Upper lobe of left lung (tissue), 4 donors: ENCODE data around the gene CPNE4.

Source experiments
- CTCF ChIP-seq, 6 experiments: fragments of 450-650 bp in 4 of 6; fragments of 200-600 bp in 2 of 6; sonication (generic) in 2 of 6; IDR thresholded peaks; one replicate each; pipeline ENCODE4 v1.5.1; 2016 to 2019; ENCODE audit warnings: antibody characterized with exemption in 6 of 6
- POLR2A ChIP-seq, 4 donors: fragments of 450-650 bp; IDR thresholded peaks; one replicate each; pipeline ENCODE4 v1.5.1; 2016 to 2017; ENCODE audit warnings: antibody characterized with exemption in 4 of 4, mild to moderate bottlenecking in 2 of 4

GRCh38 chr3:131750256-131750655 lies 284.6 kb downstream of the CPNE4 start:
- TF ChIP-seq POLR2A (IDR thresholded peaks at IDR 0.05) (no peak), CTCF (IDR thresholded peaks at IDR 0.05) (no peak)
